Fibroblast of mammary gland (primary cell): ENCODE data around the gene TAF11L13.
"Not testable (repeated sequence)": the region's sequence is repeated elsewhere in the genome, so short reads cannot be mapped to it uniquely, and the experiment has no call there.

ENCODE experiments used
- DNase-seq: peaks from one replicate; pipeline ENCODE4 v3.0.0-alpha.2; 2010; ENCODE audit warnings: low read depth
- H3K4me3 ChIP-seq: 2 replicates; pipeline ENCODE4 v1.5.1; 2011; ENCODE audit warnings: low read depth, mild to moderate bottlenecking, low read length, moderate library complexity; ENCODE audit not compliant: control insufficient read depth
- TF ChIP-seq, protein P1 (sequence below): conservative IDR thresholded peaks from 2 replicates; pipeline ENCODE4 v1.5.1; 2011; ENCODE audit warnings: low read depth, low read length, inconsistent platforms; ENCODE audit not compliant: control insufficient read depth, insufficient read depth

Gene TAF11L13

DNA sequence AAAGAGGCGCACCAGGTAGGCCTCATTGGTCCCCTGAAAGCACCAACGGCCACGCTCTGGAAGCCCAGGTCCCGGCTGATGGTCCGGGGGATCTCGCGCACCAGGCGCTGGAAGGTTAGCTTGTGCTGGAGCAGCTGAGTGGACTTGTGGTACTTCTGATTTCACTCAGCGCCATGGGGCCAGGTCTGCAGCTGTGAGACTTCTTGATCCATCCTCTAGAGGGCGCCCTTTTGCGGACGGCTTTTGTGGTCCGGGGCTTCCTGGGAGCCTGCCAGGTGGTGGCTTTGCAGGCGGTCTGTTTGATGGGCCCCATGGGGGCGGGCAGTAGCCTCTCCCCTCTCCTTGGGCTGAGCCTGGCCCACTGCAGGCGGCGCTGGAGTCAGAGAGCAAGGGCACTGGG, 11.3 kb upstream of the TAF11L13 start:
- TF ChIP-seq, protein P1, sequence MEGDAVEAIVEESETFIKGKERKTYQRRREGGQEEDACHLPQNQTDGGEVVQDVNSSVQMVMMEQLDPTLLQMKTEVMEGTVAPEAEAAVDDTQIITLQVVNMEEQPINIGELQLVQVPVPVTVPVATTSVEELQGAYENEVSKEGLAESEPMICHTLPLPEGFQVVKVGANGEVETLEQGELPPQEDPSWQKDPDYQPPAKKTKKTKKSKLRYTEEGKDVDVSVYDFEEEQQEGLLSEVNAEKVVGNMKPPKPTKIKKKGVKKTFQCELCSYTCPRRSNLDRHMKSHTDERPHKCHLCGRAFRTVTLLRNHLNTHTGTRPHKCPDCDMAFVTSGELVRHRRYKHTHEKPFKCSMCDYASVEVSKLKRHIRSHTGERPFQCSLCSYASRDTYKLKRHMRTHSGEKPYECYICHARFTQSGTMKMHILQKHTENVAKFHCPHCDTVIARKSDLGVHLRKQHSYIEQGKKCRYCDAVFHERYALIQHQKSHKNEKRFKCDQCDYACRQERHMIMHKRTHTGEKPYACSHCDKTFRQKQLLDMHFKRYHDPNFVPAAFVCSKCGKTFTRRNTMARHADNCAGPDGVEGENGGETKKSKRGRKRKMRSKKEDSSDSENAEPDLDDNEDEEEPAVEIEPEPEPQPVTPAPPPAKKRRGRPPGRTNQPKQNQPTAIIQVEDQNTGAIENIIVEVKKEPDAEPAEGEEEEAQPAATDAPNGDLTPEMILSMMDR: no peak
- no peak overlapping the region for H3K4me3 ChIP-seq
- no peak for DNase-seq

DNA sequence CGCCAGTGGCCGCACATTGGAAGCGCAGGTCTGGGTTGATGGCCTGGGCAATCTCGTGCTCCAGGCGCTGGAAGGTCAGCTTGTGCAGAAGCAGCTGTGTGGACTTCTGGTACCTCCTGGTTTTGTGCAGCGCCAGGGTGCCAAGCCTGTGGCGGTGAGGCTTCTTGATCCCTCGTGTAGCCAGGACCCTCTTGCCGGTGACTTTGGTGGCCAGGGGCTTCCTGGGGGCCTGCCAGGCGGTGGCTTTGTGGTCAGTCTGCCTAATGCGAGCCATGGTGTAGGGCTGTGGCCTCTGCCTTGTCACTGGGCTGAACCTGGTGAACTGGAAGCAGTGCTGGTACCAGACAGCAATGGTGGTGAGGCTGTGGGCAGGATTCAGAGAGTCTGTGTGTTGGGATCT, 6.2 kb upstream of the TAF11L13 start:
- TF ChIP-seq, protein P1: no peak
- no peak for DNase-seq
- no peak overlapping the region for H3K4me3 ChIP-seq

DNA sequence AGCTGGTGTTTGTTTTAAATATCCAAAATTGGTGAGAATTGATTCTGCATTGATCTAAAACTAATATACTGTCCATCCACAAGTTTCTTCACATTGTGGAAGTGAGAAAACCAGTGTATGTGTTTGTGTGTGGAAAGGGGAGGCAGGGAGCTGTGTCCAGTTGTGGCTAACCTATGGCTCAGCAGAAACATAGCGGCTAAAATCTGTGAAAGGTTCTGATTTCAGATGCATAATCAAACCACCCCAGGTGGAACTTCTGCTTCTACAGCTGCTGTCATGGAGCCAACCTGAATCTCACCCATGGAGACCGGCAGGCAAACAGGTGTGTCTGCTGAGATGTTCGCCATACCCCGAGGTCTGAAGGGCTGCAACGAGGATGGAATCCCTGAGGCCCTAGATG, 2.3 kb downstream of the TAF11L13 start, which contains the start of gene TAF11L14:
Gene TAF11L14, plus strand, starts transcription at position 301 of the 400 bp plus-strand sequence.
- TF ChIP-seq, protein P1: no peak
- no peak for DNase-seq
- H3K4me3 ChIP-seq: no peak within 1 kb of the TSS

DNA sequence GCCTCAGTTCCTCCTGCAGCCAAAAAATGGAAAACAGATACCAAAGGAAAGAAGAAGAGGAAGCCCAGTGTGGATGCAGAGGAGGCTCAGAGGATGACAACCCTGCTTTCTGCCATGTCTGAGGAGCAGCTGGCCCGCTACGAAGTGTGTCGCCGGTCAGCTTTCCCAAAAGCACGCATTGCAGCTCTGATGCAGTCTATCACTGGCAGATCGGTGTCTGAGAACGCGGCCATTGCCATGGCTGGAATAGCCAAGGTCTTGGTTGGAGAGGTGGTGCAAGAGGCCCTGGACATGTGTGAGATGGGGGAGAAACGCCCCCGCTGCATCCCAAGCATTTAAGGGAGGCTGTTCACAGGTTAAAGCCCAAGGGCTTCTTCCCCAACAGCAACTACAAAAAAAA, 17.3 kb downstream of the TAF11L13 start:
- not testable (repeated sequence) for H3K4me3 ChIP-seq, DNase-seq

DNA sequence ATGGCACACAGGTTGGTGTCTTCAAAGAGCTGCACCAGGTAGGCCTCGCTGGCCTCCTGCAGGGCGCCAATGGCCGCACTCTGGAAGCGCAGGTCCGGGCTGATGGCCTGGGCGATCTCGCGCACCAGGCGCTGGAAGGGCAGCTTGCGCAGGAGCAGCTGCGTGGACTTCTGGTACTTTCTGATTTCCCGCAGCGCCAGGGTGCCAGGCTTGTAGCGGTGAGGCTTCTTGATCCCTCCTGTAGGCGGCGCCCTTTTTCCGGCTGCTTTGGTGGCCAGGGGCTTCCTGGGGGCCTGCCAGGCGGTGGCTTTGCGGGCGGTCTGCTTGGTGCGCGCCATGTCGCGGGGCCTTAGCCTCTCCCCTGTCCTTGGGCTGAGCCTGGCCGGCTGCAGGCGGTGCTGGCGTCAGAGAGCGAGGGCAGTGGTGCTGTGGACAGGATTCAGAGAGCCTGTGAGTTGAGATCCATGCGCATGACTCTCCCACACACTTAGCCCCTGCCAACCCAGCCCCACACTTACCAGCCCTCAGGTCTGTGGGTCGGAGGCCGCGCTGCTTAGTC, 23.4 kb downstream of the TAF11L13 start:
- not testable (repeated sequence) for H3K4me3 ChIP-seq, DNase-seq

DNA sequence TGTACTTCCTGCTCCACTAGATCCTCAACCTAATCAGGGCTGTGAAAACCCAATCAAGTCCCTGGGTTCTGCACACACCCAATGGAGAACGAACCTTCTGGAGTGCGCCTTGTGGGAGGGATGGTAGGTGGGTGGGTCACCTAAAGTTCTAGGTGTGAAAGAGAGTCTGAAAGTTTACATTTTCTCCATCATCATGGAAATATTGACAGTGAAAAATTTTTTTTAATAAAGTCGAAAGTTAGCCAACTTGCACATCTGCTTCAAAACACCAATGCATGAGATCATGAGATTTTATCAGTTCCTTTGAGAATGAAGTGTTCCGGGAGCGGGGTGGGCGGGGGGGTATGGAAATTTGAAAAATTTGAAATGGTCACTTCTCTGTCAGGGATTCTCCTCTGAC, 24.0 kb downstream of the TAF11L13 start:
- TF ChIP-seq, protein P1: no peak
- no peak for DNase-seq
- H3K4me3 ChIP-seq: no peak overlapping the region

DNA sequence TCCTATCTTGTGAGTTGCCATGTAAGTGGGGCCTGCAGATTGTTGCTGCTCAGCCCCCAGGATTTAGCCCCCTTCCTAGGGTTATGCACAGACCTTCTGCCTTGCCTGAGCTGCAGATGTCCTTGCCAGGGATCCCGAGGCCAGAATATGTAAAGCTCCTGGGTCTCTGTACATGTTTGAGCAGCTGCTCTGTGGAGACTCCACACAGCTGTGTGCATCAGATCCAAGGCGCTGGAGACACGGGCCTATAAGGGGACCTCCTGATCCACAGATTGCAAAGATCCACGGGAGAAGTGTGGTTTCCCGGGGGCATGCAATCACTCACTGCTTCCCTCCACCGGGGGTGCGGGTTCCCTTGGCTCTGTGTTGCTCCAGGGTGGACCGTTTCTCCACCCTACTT, 31.3 kb downstream of the TAF11L13 start:
- no peak for DNase-seq
- TF ChIP-seq, protein P1: no peak
- no peak overlapping the region for H3K4me3 ChIP-seq

DNA sequence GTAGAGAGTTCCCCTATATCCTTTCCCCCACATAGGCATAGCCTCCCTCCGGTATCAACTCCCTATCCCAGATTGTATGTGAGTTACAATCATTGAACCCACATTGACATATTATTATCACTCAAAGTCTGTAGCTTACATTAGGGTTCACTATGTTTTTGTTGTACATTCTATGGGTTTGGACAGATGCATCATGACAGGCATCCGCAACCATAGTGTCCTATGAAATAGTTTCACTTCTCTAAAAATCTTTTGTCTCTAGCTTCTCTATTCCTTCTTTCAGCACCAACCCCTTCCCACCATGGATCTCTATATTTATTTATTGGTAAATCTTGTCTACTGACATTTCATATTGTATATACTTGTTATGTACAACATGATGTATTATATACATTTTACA, 33.9 kb downstream of the TAF11L13 start:
- TF ChIP-seq, protein P1: no peak
- H3K4me3 ChIP-seq: no peak overlapping the region
- no peak for DNase-seq
